Measurements from ENCODE around the gene UBAC2. TPM values are rescaled to one million over a fixed set of nuclear protein-coding genes. Genes with fewer than 3 reads are reported as not detected.

Gene UBAC2
- total and polyA plus RNA-seq, 2 of the 4 experiments (the other 2 are of a cell fraction): 20.8 to 36.3 TPM

DNA sequence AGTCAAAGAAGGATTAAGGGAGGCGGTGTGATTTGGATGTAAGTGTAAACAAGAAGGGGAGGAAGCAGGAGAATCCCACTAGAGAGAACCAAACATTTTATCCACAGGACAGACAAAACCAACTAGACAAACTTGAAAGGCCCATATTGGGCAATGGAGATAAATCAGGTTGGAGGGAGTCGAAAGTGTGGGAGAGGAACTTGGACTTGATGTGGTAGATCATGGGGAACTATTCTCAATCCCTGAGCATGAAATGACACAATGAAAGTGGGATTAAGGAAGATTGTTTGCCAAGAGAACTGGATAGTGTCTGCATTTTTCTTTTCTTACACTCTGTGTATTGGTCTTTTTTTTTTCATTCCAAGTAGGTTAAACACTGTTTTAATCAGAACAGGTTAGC, 88.6 kb downstream of the UBAC2 start:
- no peaks in the 10 kb centered on the region for H3K9me3 ChIP-seq (ENCODE audit: control insufficient read depth, insufficient read depth, low read length)
- no peak overlapping the region for H3K27ac ChIP-seq (ENCODE audit: insufficient read depth, low read length)
- no peak overlapping the region for H3K4me2 ChIP-seq (ENCODE audit: low read depth, low read length)
- H3K9ac ChIP-seq (ENCODE audit: low read depth, low read length): no peak overlapping the region
- H4K91ac ChIP-seq (ENCODE audit: insufficient read depth, low read depth, low read length): no peak overlapping the region
- H2BK15ac ChIP-seq (ENCODE audit: low read depth, low read length): no peak overlapping the region
- ChIA-PET CTCF (no interaction called here), POLR2A (ENCODE audit: unreplicated experiment) (no interaction called here)
- H3K14ac ChIP-seq (replicated peaks; ENCODE audit: low read depth, low read length): no peak overlapping the region
- TF ChIP-seq MXI1 (IDR thresholded peaks at IDR 0.05; ENCODE audit: borderline replicate concordance, low read depth, low read length): no peak
- TF ChIP-seq, protein P1, sequence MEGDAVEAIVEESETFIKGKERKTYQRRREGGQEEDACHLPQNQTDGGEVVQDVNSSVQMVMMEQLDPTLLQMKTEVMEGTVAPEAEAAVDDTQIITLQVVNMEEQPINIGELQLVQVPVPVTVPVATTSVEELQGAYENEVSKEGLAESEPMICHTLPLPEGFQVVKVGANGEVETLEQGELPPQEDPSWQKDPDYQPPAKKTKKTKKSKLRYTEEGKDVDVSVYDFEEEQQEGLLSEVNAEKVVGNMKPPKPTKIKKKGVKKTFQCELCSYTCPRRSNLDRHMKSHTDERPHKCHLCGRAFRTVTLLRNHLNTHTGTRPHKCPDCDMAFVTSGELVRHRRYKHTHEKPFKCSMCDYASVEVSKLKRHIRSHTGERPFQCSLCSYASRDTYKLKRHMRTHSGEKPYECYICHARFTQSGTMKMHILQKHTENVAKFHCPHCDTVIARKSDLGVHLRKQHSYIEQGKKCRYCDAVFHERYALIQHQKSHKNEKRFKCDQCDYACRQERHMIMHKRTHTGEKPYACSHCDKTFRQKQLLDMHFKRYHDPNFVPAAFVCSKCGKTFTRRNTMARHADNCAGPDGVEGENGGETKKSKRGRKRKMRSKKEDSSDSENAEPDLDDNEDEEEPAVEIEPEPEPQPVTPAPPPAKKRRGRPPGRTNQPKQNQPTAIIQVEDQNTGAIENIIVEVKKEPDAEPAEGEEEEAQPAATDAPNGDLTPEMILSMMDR (conservative IDR thresholded peaks at IDR 0.05; ENCODE audit: low read depth, low read length): no peak
- TF ChIP-seq MAFK (IDR thresholded peaks at IDR 0.05; ENCODE audit: low read depth, low read length): no peak
- TF ChIP-seq, protein P2, sequence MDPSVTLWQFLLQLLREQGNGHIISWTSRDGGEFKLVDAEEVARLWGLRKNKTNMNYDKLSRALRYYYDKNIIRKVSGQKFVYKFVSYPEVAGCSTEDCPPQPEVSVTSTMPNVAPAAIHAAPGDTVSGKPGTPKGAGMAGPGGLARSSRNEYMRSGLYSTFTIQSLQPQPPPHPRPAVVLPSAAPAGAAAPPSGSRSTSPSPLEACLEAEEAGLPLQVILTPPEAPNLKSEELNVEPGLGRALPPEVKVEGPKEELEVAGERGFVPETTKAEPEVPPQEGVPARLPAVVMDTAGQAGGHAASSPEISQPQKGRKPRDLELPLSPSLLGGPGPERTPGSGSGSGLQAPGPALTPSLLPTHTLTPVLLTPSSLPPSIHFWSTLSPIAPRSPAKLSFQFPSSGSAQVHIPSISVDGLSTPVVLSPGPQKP (IDR thresholded peaks at IDR 0.05; ENCODE audit: borderline replicate concordance, low read depth, low read length): no peak
- TF ChIP-seq RCOR1 (IDR thresholded peaks at IDR 0.05; ENCODE audit: insufficient replicate concordance, low read length): no peak
- TF ChIP-seq, protein P3, sequence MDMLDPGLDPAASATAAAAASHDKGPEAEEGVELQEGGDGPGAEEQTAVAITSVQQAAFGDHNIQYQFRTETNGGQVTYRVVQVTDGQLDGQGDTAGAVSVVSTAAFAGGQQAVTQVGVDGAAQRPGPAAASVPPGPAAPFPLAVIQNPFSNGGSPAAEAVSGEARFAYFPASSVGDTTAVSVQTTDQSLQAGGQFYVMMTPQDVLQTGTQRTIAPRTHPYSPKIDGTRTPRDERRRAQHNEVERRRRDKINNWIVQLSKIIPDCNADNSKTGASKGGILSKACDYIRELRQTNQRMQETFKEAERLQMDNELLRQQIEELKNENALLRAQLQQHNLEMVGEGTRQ (IDR thresholded peaks at IDR 0.05; ENCODE audit: low read depth, low read length): no peak
- H3K56ac ChIP-seq (ENCODE audit: extremely low read depth, insufficient read depth, low read length): no peak overlapping the region
- no peak for ATAC-seq (ENCODE audit: low read depth)
- H4K5ac ChIP-seq (ENCODE audit: low read depth, low read length): no peak overlapping the region
- no peak overlapping the region for H2BK20ac ChIP-seq (ENCODE audit: low read depth, low read length)
- in situ Hi-C loops (cut with MboI; ENCODE audit: low sequenced_read_pairs) (no loop called here), intact Hi-C loops (cut with micrococcal nuclease) (no loop called here), dilution Hi-C loops (cut with HindIII; ENCODE audit: low sequenced_read_pairs, unreplicated experiment) (no loop called here)
- WGBS, 2 experiments (ENCODE audit: extremely low coverage in 2 of 2, insufficient read length in 1 of 2): 100% methylated on average over 1 of the region's 2 CpGs; no CpG with 5 or more reads in 1 of the 2 experiments
- H2AFZ ChIP-seq (replicated peaks; ENCODE audit: low read length, poor library complexity): no peak overlapping the region
- H2BK120ac ChIP-seq (ENCODE audit: low read depth, low read length): no peak overlapping the region
- H4K20me1 ChIP-seq (ENCODE audit: insufficient read depth, low read length): no peaks in the 10 kb centered on the region
- DNase-seq: no peak
- no peaks in the 10 kb centered on the region; the same call in 1 of the 2 replicates for H3K36me3 ChIP-seq (ENCODE audit: control insufficient read depth, insufficient read depth, low read length)
- H3K4me3 ChIP-seq (ENCODE audit: insufficient read depth, low read depth, low read length): no peak overlapping the region
- no peak overlapping the region for H3K23ac ChIP-seq (ENCODE audit: low read depth, low read length)
- no peak overlapping the region for H2BK5ac ChIP-seq (ENCODE audit: low read depth, low read length, poor library complexity, severe bottlenecking)
- no peaks in the 10 kb centered on the region for H3K27me3 ChIP-seq (ENCODE audit: control insufficient read depth, insufficient read depth, low read length)
- H3K4ac ChIP-seq (ENCODE audit: low read depth, low read length): no peak overlapping the region
- no peak overlapping the region for H3K18ac ChIP-seq (ENCODE audit: low read depth, low read length)
- H2AK5ac ChIP-seq (ENCODE audit: low read depth, low read length): no peak overlapping the region
- peaks cover 4% of the 10 kb centered on the region; the same call in 1 of the 2 replicates for H3K9me1 ChIP-seq (ENCODE audit: insufficient read depth, low read length)
- H3K79me1 ChIP-seq (ENCODE audit: low read depth in 1 of 2, low read length in 2 of 2): peaks cover 15 to 18% of the 10 kb centered on the region in 2 experiments; a peak in 3 of 4 replicates
- H4K8ac ChIP-seq (ENCODE audit: low read depth in 2 of 2, low read length in 2 of 2): no peak overlapping the region
- peaks cover 3% of the 10 kb centered on the region; the same call in 1 of the 2 replicates for H3K4me1 ChIP-seq (ENCODE audit: control insufficient read depth, insufficient read depth, low read length)
- no peak overlapping the region for H2AK9ac ChIP-seq (replicated peaks; ENCODE audit: low read depth, low read length, poor library complexity)
- no TSS peak for BruUV-seq (replicated peaks)

Data from IMR-90 (cell line).